Adrenal gland (tissue), 5 donors: ENCODE measurements around the gene C6orf89.

ENCODE experiments used
- CTCF ChIP-seq, 6 experiments: fragments of 450-650 bp in 4 of 6; fragments of 200-600 bp in 2 of 6; sonication (generic) in 1 of 6; IDR thresholded peaks; 1 replicate in 5 of 6; 2 replicates in 1 of 6; pipeline versions ENCODE4 v1.5.1 to v1.8.0; 2016 to 2021; ENCODE audit warnings: antibody characterized with exemption in 6 of 6, mild to moderate bottlenecking in 2 of 6, moderate library complexity in 1 of 6
- POLR2A ChIP-seq, 2 donors: fragments of 450-650 bp; IDR thresholded peaks; one replicate each; pipeline ENCODE4 v1.6.1; 2017; ENCODE audit warnings: antibody characterized with exemption in 2 of 2, mild to moderate bottlenecking in 2 of 2, moderate library complexity in 1 of 2
- donor health status: DM: no; HTN: no; CAD: no.

GRCh38 chr6:36852481-36853147 lies 33.1 kb upstream of the C6orf89 start:
- TF ChIP-seq CTCF (IDR thresholded peaks at IDR 0.05) (no peak), POLR2A (IDR thresholded peaks at IDR 0.05) (no peak)
